GM18907 (cell line): ENCODE measurements around the gene ST8SIA1.
"Not testable (repeated sequence)": the region's sequence is repeated elsewhere in the genome, so short reads cannot be mapped to it uniquely, and the experiment has no call there.

Experiments
- ATAC-seq: cut with Tn5 transposase; IDR thresholded peaks from one replicate; pipeline ENCODE4 v1.9.1; 2021; ENCODE audit warnings: mild to moderate bottlenecking, moderate library complexity; ENCODE audit not compliant: unreplicated experiment

Gene ST8SIA1, protein sequence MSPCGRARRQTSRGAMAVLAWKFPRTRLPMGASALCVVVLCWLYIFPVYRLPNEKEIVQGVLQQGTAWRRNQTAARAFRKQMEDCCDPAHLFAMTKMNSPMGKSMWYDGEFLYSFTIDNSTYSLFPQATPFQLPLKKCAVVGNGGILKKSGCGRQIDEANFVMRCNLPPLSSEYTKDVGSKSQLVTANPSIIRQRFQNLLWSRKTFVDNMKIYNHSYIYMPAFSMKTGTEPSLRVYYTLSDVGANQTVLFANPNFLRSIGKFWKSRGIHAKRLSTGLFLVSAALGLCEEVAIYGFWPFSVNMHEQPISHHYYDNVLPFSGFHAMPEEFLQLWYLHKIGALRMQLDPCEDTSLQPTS

DNA sequence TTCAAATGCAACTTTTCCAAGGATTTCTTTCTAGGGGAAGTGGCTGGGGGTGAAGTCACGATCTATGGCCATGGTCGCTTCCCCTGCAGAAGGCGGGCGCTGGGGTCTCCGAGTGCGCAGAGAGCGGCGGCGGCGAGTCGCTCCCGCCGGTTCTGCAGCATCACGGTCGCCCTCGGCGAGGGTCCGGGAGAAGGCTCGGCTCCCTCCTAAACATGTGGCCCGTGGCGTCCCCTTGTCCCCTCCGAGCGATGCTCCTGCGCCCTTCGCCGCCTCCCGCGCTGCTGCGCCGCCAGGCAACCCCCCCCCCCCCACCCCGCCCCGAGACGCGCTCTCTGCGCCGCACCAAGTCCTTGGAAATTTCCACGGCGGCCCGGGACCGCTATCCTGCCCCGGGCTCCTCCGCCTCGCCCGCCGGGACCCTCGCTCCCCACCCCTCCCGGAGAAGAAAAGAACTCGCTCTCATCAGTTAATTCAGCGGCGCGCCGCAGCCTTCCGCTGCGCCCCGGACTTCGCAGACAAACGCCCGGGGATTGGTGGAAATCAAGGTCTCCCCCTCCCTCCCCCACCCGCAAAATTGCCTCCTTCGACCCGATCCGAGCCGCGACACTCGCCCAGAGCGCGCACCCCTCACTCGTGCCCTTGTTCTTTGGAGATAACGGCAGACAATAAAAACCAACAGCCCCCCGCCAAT, at the start of gene ST8SIA1:
Gene ST8SIA1, minus strand, starts transcription at position 298 of the 691 bp plus-strand sequence. CDS start 475 bp downstream, outside the sequence.
- peak; percentile 12 for ATAC-seq

DNA sequence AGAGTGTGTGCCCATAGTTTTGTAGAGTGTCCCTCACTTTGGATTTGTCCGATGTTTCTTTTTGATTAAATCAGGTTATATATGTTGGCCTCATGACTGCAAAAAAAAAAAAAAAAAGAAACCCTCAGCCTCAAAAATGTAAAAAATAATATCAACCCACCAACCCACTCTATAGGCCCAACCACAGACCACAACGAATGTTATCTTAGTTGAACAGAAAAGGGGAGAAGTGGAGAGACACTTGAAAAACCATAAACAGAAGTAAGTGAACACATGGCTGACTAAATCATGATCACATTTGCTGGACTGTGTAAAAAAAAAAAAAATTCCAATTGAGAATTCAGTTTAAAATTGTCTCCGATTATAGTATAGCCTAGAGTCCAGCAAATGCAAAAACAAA, 45.5 kb upstream of the ST8SIA1 start:
- ATAC-seq: no peak

DNA sequence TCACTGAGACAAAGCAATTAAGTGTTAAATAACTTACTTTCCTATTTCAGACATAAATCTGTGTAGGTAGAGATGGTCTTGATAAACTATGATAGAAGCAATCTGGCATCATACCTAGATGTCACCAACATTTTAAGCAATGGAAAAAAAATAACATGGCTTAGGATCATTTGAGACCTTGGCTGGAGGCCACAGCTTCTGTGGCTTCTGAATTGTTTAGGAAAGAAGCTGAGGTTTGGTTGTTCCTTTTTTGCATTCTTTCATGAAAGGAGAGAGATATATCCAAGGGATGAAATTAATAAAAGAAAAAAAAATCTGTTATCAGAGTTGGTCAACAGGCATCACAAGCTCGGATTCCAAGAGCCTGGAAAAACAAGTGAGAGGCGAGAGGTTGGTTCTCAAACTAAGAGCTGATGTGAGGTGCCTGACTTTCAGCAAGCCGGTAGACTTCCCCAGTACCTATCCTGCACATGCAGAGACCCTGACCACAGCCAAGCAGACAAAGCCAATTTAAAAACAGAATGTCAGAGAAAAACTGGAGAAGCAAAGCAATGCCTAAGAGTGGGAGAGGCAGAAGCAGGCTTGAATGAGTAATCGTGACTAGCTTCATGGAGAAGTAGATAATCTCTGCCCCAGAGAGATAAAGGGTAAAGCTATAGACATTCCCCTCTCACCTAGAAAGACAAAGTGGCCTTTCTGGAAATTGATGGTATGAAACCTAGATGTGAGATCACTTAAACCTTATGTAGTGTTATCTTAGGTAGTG, 43.4 kb upstream of the ST8SIA1 start:
- ATAC-seq: no peak

DNA sequence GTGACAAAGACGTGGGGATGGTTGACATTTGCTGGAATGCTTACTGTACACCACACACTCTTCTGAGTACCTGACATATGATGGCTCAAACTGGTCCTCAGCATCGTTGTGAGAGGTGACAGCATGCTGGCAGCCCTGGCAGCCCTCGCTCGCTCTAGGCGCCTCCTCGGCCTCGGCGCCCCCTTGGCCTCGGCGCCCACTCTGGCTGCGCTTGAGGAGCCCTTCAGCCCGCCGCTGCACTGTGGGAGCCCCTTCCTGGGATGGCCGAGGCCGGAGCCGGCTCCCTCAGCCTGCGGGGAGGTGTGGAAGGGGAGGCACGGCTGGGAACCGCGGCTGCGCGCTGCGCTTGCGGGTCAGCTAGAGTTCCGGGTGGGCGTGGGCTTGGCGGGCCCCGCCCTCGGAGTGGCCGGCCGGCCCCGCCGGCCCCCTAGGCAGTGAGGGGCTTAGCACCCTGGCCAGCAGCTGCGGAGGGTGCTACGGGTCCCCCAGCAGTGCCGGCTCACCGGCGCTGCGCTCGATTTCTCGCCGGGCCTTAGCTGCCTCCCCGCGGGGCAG, 42.2 kb upstream of the ST8SIA1 start:
- ATAC-seq: not testable (repeated sequence)

DNA sequence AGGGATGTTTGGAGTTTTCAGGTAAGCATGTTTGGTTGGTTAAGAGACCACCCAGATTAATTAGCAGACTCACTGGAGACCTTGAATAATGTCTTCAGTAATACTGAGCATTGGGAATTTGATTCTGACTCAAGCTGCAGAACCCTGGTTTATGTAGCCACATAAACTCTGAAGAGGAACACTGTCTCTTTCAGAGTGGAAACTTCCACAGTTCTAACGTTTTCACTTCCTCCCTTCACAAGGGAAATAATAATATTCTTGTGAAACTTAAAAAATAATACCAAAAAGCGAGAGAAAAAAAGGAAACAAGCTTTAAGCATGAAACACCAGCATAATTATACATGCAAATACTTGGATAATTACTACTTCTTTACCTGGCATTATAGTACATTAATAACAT, 40.0 kb upstream of the ST8SIA1 start:
- no peak for ATAC-seq

DNA sequence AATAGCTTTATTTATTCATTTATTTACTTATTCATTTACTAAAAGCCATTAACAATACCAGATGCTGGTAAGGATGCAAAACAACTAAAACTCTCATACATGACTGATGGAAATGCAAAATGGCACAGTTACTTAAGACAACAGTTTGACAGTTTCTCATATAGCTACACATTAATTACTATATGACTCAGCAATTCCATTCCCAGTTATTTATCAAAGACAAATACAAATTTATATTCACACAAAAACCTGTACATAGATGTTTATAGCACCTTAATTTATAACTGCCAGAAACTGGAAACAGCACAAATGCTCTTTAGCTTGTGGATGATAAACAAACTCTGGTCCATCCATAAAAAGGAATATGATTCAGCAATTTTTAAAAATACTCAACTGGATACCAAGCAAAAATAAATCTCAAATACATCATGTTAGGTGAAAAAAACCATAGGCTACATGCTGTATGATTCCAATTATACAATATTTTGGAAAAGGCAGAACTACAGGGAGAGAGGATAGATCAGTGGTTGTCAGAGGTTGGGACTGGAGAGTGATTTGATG, 37.9 kb upstream of the ST8SIA1 start:
- no peak for ATAC-seq

DNA sequence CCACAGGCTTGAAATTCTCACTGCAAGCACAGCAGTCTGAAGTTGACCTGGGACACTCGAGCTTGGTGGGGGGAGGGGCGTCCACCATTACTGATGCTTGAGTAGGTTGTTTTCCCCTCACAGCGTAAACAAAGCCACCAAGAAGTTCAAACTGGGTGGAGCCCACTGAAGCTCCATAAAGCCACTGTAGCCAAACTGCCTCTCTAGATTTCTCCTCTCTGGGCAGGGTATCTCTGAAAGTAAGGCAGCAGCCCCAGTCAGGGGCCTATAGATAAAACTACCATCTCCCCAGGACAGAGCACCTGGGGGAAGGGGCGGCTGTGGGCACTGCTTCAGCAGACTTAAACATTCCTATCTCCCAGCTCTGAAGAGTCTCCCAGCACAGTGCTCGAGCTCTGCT, 31.7 kb upstream of the ST8SIA1 start:
- no peak for ATAC-seq

DNA sequence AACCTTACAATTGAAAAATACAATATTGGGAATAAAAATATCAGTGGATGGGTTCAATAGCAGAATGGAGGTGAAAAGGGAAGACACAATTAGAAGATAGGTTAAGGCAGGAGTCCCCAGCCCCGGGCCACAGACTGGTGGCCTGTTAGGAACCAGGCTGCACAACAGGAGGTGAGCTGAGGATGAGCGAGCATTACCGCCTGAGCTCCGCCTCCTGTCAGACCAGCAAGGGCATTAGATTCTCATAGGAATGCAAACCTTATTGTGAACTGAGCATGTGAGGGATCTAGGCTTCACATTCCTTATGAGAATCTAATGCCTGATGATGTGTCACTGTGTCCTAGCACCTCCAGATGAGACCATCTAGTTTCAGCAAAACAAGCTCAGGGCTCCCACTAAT, 27.3 kb upstream of the ST8SIA1 start:
- ATAC-seq: no peak

DNA sequence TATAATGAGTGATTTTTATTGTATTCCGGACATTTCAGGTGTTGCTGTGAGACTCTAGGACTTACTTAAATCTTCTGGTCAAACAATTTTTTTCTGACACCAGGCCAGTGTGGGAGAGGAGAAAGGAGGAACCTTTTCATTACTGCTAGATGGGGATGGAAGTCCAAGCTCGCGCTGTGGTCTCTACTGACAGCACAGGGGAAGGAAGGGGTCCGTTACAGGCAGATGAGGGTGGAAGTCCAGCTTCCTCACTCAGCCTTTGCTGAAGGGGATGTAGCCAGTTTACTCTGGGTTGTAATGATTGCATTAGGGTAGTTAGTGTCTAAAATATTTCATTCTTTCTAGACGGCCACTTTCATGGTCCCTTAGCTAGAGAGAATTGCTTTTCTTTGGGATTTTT, 26.3 kb upstream of the ST8SIA1 start:
- no peak for ATAC-seq

DNA sequence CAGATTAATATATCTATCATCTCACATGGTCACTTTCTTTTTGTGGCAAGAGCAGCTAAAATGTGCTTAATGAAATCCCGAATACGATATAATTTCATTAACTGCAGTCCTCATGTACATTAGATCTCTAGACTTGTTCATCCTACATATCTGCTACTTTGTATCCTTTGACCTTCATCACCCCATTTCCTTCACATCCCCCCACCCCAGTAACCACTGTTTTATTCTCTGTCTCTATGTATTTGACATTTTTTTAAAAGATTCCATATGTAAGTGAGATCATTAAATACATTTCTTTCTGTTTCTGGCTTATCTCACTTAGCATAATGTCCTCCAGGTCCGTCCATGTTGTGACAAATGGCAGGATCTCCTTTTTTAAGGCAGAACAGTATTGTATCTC, 23.0 kb upstream of the ST8SIA1 start:
- no peak for ATAC-seq

DNA sequence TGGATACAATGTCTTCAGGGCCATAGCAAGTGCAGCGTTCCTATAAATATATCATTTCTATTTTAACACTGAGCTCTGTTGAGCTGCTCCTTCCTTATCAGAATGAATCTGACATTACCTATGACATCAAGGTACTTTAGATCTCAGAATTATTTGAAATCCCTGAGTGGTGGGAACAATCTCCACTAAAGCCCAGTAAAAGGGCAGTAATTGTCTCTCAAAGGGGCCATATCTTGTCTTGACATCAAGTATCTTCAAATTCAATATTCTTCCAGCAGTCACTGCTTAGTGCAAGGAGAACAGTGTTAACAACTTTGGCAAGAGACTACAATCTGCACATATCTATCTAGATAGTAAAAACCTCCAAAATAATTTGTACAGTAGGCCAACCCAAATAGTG, 21.7 kb upstream of the ST8SIA1 start:
- ATAC-seq: no peak

DNA sequence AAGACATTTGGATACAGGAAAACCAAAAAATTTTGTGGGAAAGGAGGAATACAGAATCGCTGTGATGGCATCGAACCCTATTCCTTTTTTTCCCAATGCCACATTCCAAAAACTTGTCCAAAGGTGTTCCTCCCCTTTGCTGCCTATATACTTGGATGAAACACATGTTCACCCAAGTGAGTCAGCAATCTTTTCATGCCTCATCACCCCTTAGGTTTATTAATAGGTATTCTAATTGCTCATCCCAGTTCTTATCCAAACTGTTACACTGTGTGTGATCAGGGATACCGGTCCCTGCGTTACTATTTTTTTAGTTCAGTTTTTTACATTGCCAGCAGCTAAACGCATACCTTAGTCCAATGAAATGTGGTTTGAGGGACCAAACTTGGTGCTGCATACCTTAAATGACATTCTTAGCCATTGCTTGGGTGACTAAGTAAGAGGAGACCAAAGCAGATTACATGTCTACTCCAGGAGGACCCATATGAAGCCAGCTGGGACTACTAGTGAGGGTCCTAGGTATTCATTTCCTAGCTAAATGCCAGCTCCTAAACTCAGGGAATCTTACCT, 20.6 kb upstream of the ST8SIA1 start:
- ATAC-seq: no peak

DNA sequence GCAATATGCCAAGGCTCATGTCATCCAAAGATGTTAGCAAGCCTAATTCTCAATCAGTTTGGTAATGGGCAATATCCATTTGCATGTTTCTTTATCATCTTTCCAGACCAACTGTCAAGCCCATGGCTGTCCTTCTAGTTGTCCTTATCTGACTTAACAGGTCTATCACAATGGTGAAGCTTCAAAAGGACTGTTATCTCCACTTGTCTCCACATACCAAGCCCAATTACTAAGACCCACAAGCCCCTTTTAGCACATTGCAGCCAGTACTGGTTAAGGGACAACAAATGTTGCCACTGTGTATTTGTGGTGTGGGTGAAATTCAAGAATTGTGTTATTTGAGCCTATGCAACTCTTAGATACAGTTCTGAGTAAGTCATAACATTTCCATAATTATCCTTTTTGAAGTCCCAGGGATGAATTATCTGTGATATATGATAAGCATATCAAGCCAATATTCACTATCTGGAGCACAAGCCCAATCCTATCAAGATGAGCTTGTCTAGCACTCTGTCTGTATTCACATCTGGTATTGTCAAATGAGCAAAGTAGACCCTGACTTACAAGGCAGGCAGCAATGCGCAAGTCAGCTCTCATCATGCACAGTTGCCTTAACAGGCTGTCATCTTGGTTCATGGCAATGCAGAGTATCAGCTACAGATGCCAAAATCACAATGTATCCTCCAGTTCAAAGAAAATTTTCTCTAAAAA, 19.3 kb upstream of the ST8SIA1 start:
- no peak for ATAC-seq

DNA sequence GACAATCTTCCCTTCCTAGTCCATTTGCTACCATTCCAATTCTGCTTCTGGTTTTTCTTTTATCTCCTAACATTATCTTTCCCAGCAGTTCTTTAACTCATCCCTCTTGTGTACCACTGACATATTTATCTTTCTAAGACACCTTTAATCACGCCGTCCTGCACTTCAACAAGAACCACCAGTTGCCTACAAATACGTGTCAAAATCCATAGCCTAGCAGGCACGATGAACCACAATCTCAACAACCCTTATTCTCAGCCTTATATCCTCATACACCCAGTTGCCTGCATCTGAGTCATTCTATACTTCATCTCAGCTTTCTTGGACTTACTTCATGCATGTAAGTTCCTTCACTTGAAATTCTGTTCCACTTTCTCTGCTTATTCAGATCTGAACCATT, 16.4 kb upstream of the ST8SIA1 start:
- no peak for ATAC-seq

DNA sequence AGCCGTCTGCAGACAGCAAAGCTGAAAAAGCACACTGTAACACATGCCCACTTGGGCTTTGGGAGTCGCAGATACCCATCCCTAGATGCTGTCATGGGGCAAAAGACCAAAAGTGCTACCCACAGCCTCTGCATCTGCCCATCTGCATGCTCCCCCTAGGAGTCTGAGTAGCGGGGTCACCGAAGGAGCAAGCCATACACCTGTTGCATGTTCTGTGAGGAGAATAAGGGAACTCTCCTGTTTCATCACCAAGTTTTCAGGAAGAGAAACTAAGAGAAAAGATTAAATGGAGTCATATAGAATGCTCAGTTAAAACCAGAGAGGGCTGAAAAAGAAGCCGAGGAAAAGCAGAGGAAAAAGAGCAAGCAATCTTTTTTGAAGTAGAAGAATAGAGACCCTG, 13.7 kb upstream of the ST8SIA1 start:
- no peak for ATAC-seq

DNA sequence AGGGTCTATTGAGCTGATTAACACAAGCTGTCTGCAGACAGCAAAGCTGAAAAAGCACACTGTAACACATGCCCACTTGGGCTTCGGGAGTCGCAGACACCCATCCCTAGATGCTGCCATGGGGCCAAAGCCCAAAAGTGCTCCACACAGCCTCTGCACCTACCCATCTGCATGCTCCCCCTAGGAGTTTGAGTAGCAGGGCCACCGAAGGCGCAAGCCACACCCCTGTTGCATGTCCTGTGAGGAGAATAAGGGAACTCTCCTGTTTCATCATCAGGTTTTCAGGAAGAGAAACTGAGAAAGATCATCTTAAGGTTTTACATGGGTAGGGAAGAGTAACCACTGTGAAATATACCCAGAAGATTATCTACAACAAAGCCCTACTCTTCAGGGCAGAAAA, 5.6 kb upstream of the ST8SIA1 start:
- no peak for ATAC-seq

DNA sequence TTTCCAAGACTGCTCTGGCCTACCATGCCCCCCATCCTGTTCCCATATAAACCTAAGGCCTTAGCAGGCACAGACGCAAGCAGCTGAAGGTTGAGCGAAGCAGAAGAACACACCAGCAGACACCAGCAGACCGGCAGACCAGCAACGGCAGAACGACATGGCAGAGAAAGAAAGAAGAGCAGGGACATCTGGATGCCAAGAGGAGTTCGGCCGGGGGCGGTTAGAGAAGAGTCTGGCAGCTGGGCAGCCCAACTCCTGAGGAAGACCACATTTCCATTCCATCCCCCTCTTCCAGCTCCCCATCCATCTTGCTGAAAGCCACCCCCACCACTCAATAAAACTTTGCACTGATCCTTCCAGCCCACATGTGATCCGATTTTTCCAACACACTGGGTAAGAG, 5.2 kb upstream of the ST8SIA1 start:
- ATAC-seq: no peak

DNA sequence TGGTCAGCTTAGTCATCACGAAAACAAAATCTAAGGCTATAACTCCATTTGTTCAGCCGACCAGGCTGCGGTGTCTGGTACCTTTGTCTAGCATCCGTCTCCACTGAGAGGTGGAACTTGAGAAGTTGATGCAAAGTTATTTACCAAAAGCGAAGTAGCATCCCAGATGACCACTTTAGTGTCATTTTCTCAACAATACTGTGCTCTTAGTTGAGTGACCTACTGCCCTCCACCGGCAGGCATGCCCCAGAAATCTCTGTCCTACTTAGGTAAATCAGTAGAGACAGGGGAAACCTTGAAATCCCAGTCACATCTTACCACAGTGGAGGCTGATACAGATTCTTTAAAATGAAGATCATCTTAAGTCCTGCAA, 1.3 kb upstream of the ST8SIA1 start:
- ATAC-seq: no peak

DNA sequence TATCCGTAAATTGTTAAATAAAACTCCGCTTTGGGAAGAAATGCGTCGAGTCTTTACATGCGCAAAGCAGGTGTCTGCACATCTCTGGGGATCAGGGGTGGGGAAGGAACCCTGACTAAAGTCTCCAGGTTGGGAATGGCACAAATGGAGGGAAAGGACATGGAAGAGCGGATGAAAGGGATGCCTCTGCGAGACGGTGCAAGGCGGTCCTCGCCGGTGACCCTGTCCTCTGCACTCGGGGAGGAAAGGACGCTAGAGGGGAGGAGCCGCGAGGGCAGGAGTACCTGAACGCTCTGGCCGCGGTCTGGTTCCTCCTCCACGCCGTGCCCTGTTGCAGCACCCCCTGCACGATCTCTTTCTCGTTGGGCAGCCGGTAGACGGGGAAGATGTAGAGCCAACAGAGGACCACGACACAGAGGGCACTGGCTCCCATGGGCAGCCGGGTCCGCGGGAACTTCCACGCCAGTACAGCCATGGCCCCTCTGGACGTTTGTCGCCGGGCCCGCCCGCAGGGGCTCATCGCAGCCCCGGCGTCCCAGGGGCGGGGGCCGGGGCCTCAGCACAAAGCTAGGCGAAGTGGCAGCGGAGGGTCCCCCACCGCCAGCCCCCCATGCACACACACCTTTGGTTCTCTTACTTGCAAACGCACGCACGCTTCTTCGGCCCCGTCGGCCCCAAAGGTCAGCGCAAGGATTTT, 646 bp downstream of the ST8SIA1 start:
- ATAC-seq: no peak
